ENCODE measurements around the gene CD53.
A peak's percentile ranks its signal among the peaks of the same experiment; 100 is the strongest.

The CD53 gene

DNA sequence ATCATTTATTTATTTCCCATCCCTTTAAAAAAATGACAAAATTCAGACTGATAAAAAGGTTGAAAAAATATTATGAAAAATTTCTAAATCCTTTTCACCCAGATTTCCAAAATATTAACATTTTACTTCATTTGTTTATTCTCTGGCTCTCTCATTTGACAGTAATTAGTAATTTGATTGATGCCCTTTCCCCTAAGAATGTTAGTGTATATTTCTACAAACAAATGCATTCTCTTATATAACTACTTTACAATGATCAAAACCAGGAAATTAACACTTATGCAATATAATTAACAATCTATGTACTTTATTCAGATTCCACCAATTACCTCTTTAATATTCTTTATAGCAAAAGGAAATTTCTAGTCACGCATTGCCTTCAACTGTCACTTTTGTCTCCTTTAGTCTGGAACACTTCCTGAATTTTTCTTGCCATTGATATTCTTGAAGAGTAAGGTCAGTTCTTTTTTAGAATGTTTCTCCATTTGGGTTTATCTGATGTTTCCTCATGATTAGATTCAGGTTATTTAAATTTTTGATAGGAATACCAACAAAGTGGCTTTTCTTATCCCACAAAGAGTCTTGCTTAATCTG lies 3.9 kb downstream of the CD53 start:
- DNase-seq = no peak

DNA sequence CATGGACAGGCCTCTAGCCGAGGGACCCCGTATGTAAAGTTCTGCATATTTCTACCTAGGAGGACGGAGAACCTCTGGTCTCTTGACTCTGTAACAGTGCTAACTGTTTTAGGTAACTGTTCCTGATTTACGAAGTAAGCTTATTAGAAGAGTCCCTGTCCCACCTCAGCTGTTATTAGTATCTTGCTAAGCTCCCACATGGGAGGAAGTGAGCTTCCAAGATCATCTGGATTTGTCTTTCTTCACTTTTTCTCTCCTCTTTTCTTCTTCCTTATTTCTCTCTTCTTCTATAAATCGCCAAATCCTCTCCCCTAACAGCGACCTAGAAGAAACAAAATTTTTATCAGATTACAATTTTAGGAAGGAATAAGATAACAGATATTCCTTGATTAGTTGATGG lies 4.4 kb downstream of the CD53 start:
- no peak for DNase-seq

DNA sequence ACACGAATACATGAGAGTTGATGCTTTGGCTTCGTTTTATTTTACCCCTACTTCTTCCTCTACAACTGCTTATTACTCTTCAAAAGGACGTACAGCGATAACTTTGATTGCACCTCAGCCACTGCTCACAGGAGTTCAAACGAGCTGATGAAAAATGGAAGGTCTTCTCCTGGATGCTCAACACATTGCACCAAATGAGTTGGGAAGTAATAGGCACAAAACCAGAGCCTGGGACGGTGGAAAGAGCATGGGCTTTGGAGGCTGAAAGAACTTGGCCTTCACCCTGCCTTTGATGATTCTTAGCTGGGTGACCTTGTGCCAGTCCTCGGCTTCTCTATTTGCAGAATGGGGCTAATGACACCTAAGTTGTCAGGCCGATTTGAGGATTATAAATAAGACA lies 4.8 kb downstream of the CD53 start:
- no peak for DNase-seq

DNA sequence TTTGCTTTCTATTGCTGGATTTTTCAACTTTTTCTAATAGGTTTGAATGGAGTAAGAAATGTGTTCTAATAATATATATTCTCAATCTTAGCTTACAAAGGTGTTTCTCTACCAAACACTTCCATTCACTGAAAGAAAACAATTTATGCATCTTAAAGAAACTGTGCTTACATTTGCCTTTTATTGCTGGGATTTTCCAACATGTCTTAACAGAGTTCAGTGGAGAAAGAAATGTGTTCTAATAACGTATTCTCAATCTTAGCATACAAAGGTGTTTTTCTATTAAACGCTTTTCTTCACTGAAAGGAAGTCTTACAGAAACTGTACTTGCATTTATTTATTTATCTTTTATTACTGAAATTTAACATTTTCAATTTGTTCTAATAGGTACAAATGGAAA lies 5.6 kb downstream of the CD53 start:
- no peak for DNase-seq

DNA sequence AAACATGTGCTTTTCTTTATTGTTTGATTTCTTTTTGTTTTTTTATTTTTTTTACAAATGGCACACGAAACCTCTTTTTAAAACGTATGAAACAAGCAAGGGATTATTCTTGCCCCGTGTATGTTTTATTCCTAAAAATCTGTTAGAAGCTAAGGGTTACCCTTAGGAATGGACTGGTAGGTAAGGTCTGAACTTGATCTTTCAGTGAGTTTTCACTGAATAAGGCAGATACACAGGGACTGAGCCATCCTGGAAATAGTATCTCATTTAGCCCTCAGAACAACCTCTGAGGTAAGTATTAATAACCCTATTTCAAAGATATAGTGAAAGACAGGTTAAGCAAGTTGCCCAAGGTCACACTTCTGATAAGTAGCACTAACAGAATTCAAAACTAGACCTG lies 6.0 kb downstream of the CD53 start:
- no peak for DNase-seq

DNA sequence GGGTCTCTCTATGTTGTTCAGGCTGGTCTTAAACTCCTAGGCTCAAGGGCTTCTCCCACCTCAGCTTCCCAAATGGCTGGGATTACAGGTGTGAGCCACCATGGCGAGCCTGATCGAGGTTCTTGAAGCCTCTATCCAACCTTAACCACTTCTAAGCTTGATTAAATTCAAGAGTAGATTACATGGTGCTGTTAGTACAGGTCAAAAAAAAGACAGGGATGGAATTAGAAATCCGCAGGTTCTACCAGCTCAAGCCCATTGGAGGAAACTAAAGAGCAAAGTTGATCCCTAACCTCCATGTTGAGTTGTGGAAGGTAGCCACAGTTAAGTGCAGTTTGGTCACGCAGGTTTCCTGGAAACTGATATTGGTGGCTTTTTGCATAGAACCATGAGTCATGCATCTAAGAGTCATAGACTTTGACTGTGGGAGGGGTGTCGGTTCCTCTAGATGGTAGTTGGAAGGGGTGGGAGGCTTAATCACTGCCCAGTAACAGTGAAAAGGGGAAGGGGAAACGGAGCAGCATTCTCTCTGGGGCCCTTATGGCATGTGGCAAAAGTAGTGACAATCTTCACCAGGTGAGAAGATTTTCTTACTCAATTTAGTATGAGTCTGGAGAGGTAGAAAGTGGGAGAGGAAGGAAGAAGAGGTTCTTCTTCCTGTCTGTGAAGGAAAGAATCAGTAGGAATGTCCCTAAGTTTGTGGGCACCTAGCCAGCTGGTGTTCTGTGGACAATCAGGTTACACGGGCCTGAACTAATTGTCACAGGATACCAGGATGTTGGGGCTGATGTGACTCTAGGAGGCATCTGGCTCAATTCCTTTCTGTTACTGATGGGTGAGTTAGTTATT lies 7.0 kb downstream of the CD53 start:
- peak; percentile 63 to 72 for DNase-seq

DNA sequence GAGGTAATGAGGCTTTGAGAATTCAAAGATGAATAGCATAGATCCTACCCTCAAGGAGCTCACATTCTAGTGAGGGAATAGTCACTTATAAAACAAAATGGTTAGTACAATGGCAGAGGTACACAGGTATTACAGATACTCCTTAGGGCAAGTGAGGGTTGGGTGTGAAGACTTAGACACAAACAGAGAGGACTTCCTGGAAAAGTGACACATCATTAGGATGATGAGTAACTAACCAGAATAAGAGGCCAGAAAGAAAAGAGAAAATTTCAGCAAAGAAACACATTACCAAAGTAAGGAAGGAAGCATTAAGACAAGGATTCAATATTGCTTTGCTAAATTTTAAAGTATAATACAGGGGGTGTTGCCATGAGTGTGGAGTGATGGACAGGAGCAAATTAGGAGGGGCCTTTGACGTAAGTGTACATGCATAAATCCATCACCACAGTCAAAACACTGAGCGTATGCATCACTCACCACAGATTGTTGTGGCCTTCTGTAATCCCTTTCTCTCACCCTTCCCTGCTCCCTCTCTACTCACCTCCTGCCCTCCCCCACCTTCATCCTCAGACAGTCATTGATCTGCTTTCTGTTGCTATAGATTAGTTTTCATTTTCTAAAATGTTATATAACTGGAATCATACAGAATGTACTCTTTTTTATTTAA lies 7.9 kb downstream of the CD53 start:
- peak; percentile 56 to 61 for DNase-seq

DNA sequence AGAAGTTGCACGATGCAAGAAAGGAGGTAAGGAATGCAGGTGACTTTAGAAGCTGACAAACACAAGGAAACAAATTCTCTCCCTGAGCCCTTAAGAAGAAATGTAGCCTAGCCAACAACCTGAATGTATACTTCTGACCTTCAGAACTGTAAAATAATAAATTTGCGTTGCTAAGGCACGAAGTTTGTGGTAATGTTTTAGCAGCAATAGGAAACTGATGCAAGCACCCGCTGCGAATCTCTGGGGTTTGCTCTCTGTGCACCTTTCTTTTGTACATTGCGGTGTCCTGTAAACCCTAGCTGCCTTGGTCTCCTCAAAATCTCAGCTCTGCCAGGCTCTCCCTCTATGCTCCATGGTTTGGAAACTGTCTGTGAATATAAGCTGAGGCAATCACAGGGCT lies 15.1 kb downstream of the CD53 start:
- DNase-seq = no peak

DNA sequence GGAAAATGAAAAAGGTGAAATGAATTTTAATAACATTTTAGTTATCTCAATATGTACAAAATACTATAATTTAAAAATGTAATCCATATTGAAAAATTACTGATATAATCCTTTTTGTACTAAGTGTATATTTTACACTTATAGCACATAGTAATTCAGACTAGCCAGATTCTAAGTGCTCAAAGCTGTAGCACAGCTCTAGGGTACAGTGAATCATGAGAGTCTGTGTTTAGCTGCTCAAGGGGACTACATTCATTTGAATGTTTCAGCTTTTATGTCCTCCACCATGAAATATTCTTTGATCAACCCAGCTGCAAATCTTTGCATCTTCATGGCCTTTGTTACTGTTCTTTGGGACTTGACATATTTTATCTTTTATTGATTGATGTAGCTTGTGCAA lies 15.7 kb downstream of the CD53 start:
- no peak for DNase-seq

DNA sequence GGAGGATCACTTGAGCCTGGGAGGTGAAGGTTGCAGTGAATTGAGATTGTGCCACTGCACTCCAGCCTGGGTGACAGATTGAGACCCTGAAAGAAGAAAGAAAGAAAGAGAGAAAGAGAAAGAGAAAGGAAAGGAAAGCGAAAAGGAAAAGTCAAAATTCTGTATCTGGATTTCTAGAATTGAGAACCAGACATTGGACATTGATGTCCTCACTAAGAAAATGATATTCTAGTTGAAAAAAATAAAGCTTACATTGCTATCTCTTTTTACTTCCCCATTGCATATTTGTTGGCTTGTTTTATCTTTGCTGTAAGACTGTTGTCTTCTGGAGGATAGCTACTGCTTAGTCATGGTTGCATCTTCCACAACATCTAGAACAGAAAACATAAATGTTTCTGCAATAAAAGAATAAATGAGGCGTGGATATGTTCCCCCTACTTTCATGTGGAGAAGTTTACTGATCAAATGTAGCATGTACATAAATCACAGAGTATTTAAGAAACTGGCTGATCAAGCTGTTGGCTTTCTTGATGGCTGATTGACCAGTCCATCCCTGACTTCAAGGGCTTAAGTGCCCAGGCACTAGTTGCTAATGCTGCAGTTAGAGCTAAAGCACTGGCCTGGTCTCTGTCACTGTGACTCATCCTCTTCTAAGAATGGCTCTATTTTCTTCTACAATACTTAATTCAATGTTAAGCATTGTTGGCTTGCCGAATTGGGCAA lies 17.7 kb downstream of the CD53 start:
- no peak for DNase-seq

DNA sequence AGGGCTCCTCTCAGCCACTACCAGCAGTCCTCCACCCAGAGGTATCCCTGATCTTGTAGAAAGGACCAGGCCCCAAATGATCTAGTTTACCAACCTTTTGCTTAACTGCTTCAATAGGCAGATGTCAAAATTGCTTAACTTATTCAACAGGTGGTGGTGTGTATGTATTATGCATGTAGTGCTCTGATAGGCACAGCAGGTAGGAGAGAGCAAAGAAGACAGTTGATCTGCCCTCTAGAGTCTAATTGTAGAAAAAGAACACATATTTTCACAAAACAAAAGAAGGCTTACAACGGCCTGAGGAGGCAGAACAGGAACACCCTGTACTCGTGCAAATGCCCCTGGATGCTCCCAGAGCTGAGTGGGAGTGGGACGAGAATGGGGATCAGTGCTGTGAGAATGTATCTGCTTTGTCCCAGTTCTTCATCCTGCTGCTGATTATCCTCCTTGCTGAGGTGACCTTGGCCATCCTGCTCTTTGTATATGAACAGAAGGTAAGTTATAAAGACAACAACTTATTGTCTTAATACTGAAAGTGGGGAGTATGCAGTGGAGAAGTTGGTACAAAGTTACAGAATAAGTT lies 21.1 kb downstream of the CD53 start:
- DNase-seq = no peak

DNA sequence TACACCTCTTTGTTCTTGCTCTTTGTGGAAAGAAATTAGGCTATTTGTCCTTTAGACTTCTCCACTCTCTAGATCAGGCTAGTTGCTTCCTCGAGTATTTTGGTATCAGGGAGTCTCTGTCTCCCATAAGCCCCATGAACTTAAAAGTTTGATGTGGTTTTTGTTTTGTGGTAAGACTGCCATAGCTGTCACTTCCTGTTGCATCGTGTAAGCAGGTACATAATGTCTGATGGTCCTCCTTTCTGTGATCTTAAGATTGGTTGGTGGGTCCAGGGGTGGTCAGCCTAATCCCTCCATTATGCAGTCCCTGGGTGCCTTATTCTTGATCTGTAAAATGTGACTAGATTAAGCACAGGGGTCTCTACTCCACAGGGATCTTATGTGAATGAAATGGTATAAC lies 23.1 kb downstream of the CD53 start:
- peak in 1 of 2 donors; percentile 53 for DNase-seq

DNA sequence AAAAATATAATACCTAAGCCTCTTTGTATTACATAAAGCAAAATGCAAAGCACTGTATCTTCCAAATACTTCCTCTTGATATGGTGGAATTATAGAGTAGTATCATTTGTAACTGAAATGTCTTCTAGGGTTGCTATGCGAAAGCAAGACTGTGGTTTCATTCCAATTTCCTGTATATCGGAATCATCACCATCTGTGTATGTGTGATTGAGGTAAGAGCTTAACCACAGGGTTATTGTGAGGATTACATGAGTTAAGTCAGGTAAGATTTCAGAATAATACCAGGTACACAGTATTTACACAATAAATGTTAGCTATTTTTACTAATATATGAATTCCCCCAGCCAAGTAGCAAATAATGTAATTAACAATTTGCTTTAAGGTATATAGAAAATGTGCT lies 24.7 kb downstream of the CD53 start:
- no peak for DNase-seq

DNA sequence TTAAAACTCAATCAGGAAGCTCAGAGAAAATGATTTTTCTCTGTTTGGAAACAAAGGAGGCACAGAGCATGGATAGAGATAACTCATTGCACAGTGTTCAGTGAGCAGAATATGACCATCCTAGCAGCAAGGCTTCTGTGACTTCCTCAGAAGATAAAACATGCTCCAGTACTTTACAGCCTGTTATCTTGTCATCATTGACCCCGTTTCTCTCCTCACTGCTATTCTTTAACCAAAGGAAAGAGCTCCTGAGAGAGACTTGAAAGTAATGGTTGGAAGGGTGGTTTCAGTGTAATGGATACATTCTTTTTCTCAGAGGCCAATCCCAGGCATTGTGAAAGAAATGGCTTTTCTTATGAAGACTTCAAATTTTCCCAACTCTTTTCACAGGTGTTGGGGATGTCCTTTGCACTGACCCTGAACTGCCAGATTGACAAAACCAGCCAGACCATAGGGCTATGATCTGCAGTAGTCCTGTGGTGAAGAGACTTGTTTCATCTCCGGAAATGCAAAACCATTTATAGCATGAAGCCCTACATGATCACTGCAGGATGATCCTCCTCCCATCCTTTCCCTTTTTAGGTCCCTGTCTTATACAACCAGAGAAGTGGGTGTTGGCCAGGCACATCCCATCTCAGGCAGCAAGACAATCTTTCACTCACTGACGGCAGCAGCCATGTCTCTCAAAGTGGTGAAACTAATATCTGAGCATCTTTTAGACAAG lies 25.9 kb downstream of the CD53 start:
- no peak for DNase-seq

DNA sequence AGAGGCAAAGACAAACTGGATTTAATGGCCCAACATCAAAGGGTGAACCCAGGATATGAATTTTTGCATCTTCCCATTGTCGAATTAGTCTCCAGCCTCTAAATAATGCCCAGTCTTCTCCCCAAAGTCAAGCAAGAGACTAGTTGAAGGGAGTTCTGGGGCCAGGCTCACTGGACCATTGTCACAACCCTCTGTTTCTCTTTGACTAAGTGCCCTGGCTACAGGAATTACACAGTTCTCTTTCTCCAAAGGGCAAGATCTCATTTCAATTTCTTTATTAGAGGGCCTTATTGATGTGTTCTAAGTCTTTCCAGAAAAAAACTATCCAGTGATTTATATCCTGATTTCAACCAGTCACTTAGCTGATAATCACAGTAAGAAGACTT lies 26.5 kb downstream of the CD53 start:
- no peak for DNase-seq

DNA sequence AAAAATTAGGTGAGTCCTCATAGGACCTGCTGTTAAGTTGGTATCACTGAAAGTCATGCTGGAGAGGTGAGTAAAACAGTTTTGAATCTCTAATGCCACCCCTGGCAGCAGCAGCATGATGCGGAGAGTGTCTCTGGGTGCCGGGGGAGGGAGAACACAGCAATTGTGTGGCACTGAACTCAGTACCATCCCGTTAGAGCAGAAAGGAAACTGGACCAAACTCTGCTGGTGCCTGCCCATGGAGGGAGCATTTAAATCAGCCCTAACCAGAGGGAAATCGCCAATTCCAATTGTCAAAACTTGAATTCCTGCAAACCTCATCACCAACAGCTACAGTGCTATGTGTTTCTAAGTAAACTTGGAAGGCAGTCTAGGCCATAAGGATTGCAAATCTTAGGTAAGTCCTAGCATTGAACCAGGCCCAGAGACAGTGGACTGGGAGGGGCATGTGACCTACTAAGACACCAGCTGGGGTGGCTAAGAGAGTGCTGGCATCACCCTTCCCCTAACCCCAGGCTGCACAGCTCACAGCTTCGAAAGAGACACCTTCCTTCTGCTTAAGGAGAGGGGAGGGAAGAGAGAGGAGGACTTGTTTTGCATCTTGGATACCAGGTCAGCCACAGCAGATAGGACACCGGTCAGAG lies 30.0 kb downstream of the CD53 start:
- no peak for DNase-seq

DNA sequence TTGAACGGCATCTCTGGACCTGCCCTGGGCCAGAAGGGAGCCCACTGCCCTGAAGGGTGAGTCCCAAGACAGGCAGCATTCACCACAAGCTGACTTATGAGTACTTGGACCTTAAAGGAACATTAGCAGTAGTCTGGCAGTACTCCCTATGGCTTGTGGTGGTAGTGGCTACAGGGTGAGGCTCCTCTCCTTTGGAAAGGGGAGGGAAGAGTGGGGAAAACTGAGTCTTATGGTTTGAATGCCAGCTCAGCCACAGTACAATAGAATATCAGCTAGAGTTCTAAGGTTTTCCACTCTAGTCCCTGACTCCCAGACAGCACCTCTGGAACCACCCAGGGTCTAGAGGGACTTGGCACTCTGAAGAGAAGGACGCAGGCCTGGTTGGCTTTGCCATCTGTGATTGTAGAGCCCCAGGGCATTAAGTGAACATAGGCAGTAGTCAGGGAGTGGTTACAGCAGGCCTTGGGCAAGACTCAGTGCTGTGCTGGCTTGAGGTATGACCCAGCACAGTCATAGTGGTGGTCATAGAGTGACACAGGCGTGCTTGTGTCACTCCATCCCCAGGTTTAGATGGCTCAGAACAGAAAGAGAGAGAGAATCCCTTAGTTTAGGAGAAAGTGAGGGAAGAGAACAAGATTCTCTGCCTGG lies 31.0 kb downstream of the CD53 start:
- peak in 1 of 2 donors; percentile 21 for DNase-seq

DNA sequence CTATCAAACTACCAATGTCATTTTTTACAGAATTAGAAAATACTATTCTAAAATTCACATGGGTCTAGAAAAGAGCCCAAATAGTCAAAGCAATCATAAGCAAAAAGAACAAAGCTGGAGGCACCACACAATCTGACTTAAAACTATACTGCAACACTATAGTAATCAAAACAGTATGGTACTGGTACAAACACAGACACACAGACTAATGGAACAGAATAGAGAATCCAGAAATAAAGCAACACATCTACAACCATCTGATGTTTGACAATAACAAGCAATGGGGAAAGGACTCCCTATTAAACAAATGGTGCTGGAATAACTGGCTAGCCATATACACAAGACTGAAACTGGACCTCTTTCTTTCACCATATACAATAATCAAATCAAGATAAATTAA lies 39.8 kb downstream of the CD53 start:
- DNase-seq = no peak

DNA sequence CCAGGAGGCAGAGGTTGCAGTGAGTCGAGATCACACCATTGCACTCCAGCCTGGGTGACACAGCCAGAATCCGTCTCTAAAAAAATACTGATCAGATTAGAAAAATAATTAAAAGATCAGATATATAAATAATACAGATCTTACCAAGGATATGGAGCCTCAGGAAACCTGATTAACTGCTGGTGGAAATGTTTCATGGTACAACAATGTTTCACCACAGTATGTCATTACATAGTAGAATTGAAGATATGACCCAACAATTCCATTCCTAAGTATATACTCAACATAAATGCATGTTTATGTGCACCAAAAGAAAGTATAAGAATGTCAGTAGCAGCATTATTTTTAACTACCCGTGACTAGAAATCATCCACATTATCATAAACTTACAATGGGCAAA lies 41.7 kb downstream of the CD53 start:
- DNase-seq = no peak

DNA sequence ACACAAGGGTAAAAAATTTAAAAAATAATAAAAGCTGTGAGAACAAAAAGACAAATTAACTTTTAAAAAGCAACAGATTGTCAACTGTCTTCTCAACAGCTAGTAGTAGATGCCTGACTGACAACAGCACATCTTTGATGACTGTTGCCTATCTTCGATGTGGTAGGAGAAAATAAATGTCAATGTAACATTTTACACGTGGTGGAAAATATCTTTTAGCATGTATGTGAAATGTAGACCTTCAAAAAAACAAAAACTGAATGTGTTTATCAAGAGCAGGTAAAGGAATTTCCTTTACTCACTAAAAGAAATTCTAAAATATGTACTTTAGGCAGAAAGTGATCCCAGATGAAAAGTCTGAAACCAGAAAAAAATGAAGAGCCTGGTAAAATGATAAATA lies 42.9 kb downstream of the CD53 start:
- no peak for DNase-seq

DNA sequence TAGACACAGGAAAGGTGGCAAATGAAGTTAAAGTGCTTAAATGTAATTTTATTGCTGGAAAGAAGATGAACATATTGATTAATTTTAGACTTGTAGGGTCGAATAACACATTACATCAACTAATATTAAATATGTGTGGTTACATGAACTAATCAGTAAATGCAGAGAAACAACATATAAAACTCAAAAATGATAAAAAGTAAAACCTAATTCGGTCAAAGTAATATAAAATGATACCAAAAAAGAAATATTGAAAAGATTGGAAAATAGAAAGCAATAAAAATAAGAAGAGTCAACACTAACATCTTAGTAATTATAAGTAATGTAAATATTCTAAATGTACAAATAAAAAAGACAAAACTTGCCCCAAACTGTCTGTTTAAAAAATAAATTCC lies 43.3 kb downstream of the CD53 start:
- DNase-seq = no peak
